ENCODE measurements around the gene PDE11A.

The PDE11A gene

GRCh38 chr2:177618255-177619253 is 454.0 kb downstream of the PDE11A start:
- DNase-seq, result peak; percentile 91

GRCh38 chr2:177617849-177618248 is 454.7 kb downstream of the PDE11A start:
- DNase-seq, result no peak

DNA sequence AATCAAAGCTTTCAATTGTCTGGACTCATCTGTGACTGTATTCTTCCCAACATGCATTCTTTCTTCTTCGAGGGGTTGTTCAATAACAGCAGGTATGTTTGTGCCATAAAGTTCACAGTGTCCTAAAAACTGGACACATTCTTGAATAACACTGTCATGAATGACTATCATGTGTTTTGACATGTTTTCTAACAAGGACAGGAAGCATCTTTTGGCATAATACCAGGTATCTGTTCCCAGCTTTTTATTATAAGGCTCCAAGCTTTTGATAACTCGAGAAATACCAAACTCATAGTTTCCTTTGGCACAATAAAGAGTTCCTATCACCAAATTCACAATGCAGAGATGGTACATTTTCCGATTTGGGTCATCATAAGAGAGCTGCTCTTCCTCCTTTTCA is 455.8 kb downstream of the PDE11A start:
- no peak for DNase-seq

GRCh38 chr2:177616066-177616465 is 456.5 kb downstream of the PDE11A start:
- no peak for DNase-seq

- DNase-seq, result no peak
These were observed 459.9 kb downstream of the PDE11A start for GRCh38 chr2:177612659-177613058.

DNA sequence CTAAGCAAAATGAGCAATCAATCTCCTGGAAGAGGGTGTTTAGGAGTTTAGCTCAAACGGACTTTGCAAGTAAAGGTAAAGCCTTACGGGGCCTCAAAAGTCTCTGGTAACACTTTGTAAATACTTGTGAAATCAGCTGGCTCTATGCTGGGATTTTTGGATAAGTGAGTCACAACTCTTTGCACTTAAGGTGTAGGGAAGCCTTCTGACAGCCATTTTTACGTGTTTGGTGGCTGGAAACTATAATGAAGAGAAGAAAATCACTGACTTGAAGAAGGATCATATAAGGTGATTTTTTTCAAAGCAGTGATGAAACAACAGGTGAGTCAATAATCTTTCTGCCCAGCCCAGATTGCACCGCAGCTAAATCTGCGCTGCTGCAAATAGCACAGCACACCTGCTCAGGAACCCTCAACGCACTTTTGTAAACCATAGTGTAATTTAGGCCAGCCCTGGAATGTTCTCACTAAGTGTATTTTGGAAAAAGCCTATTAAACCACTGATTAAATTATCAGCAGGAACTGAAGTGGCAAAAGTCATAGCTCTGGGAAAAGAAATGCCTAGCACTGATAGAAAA is 461.2 kb downstream of the PDE11A start:
- DNase-seq, result no peak

GRCh38 chr2:177610813-177611212 is 461.8 kb downstream of the PDE11A start:
- DNase-seq, result no peak

DNA sequence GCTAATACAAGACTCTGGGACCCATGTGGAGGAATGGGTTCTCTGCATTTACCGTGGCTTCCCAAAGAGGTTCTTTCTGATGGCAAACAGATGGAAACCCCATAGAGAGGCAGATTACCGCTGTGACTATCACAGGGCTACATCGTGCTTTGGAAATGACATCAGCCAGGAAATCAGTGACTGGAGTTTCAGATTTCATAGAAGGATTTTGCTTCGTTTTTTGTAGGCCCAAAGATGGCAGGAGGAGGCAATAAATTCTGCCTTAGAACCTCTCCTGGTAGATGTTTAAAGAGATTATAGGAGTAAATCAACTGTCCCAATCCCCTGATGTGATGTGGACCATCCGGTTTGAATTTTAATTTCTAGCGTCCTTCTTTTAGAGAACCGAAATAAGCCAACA is 465.9 kb downstream of the PDE11A start:
- DNase-seq, result no peak

DNA sequence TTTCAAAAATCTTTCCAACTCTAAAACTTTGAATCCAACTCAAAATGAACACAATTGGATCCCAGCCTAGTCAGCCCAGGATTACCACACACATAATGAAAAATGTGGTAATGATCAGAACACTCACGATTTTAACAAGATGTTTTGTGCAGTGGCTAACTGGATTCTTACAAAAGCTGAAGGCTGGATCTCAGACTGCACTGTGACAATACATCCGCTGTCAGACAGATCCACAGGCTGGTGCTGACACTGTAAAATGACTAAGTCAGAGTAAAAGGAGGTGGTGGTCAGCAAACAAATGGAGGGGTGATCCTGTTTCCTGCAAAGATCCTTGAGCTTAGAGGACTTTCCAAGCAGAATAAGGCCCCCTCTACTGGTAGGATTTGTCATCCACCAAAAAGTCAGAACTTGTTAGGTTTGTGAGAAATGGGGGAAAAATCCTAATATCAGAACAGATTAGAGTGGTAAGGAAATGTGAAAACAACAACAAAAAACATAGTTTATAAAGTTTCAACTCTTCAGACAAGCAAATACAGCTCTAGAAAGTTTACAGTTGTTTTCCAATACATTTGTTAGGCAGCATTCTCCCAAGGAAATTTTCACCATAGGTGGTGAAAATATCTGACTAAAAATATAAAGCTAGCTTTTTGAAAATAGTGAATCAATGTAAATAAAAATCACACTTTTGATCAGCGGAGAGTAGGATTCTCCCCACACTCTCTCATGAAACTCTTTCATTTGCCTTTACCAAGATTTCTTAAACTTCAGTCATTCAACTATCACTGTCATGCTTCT is 468.1 kb downstream of the PDE11A start:
- peak; percentile 6 for DNase-seq

DNA sequence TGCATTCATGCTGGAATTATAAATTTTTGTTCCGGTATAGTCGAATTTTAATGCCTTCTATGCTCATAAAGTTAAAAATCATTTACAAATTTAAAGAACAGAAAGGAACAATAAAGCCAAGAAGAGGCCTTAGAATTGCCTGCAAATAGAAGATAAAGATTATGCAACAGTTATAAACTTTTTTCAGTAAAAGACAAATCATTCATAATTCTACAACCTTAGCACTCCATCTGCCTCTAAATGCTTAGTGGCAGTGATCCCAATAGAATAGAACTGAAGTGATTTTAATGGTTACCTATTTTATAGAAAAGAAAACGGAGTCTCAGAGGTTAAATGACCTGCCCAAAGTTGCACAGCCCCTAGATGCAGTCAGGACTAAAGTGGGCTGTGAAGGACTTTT is 468.8 kb downstream of the PDE11A start:
- no peak for DNase-seq

DNA sequence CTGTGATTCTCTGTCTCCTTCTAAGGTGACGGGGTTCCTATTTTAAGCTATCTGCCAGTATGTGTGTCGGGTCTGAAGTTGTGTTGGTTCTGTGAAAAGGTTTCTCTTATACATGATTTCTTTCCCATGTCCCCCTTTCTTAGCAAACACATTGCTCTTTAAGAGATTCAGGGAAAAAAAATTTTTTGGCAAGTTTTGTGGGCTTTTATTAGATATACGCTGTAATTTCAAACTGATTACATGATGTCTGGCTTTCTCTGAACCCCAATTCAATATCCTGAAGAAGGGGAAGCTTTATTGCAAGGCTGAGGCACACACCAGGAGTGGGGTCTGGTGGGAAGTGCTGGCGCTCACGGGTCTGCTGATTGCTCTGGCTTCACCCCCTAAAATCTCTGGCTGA is 469.4 kb downstream of the PDE11A start:
- DNase-seq, result no peak

- DNase-seq, result no peak
These were observed 469.9 kb downstream of the PDE11A start for GRCh38 chr2:177602611-177603164.

DNA sequence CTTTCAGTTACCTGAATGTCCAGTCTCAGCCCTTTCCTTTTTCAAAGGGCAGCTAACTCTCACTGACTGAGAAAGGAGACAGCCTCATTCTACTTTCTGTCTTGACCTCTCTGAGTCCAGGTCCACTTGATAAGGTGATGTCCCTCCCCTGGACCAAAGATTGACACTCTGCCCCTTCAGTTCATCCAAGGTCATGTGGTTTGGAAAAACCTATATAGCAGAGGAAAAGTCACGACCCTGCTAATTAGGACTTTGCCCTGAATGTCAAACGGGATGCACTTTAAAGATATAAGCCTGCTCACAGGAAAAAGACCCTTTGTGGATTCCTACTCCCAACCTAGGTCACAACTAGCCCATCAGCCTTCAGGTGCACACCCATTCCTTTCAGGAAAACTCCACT is 471.7 kb downstream of the PDE11A start:
- DNase-seq, result no peak

DNA sequence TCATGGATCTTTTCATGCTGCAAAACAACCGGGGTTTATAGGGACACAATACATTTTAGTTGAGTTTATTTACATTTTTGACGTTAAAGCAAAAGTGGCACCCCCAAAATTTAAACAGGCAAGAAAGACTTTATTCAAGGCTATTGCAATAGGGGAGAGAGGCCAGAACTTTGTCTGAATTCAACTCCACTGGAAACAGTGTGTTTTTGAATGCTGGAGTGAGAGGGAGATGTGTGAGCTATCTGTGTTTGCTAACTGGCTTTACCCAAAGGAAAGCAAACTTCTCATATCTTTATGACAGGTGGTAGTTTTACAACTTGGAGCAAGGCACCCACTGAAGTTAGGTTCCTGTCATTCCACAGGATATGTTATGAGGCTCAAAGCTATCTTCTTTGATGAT is 472.6 kb downstream of the PDE11A start:
- DNase-seq, result no peak

GRCh38 chr2:177599139-177599688 is 473.4 kb downstream of the PDE11A start:
- no peak for DNase-seq

DNA sequence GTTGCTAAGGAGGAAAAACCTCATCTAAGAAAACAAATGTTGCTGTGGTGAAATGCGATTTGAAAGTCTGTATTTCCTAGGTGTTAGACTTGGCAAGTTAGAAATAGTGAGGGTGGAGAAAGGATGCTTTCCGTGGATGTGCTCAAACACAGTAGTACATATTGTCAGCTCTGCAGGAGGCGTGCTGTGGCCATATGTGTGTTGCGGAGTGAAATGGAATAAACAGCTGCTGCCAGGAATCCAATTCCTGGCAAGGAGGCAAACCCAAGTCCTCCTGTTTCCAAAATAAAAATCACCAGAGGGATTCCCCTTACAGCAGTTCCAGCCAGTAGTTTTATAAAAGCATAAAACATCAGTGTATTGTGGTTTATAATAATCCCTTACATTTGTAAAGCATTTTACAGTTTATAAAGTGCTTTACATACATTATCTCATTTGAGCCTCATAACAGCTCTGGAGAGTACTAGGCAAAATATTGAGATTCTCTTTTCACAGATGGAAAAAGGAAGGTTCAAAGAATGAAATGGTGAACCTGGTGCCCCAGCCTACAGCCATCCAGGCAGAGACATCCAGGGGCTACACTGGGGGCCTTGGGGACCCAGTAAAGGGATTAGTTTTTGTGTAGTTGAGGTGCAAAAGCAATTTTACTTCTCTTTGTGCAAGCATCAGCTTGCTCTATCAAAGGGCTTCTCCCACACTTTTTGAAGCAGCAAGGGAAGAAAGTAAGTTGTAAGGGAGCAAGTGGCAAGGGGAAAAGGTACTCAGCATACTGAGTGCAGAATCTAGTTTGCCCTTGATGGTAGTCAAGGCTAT is 474.0 kb downstream of the PDE11A start:
- DNase-seq, result no peak

GRCh38 chr2:177597759-177598158 is 474.8 kb downstream of the PDE11A start:
- no peak for DNase-seq

GRCh38 chr2:177596866-177597265 is 475.7 kb downstream of the PDE11A start:
- no peak for DNase-seq

- DNase-seq, result no peak
These were observed 477.3 kb downstream of the PDE11A start for GRCh38 chr2:177595126-177595845.

GRCh38 chr2:177593402-177593801 is 479.2 kb downstream of the PDE11A start:
- no peak for DNase-seq

GRCh38 chr2:177592945-177593344 is 479.6 kb downstream of the PDE11A start:
- no peak for DNase-seq
